ENCODE results near the gene POLR1A. TPM values are rescaled to one million over a fixed set of nuclear protein-coding genes. Genes with fewer than 3 reads are reported as not detected.
A peak's percentile ranks its signal among the peaks of the same experiment; 100 is the strongest.
"Not testable (repeated sequence)": the region's sequence is repeated elsewhere in the genome, so short reads cannot be mapped to it uniquely, and the experiment has no call there.

The POLR1A gene
- total and polyA plus RNA-seq, 7 experiments from 2014 or later = 2.9 to 44.4 (median 19.0) TPM

GRCh38 chr2:85994421-85994777 is 111.3 kb downstream of the POLR1A start:
- no peak for ATAC-seq
- intact Hi-C loops (cut with micrococcal nuclease) = loop anchor here in 1 of 2 donors (1.0 kb wide), 2 partner anchors 44 to 105 kb away; no protein-coding TSS in a partner anchor
- POLR2A ChIA-PET = interaction anchor here (0.5 kb wide), 1 partner anchor 11 kb away, joined by 4 read pairs; no protein-coding TSS in a partner anchor
- Mint-ChIP-seq H3K9me3 (peaks cover 0 to 4% (median 0%) of the 10 kb centered on the region in 11 donors), H3K27ac (peak overlapping the region in 3 of 9 donors; percentile 12 to 94 (median 41)), H3K36me3 (peaks cover 0 to 13% (median 0%) of the 10 kb centered on the region in 5 donors), H3K27me3 (no peaks in the 10 kb centered on the region), H3K4me1 (peaks cover 18 to 65% (median 47%) of the 10 kb centered on the region in 7 donors), H3K4me3 (peak overlapping the region in 6 of 10 donors; percentile 22 to 76 (median 38))
- CTCF ChIA-PET = no interaction called here
- Histone ChIP-seq H3K27me3 (ENCODE audit: control insufficient read depth in 2 of 2, insufficient read depth in 2 of 2, low read length in 2 of 2) (no peaks in the 10 kb centered on the region), H3K36me3 (ENCODE audit: control insufficient read depth in 2 of 3, insufficient read depth in 3 of 3, low read length in 3 of 3) (no peaks in the 10 kb centered on the region), H3K9me3 (ENCODE audit: control insufficient read depth in 2 of 3, low read length in 3 of 3) (no peaks in the 10 kb centered on the region), H3K4me1 (ENCODE audit: control insufficient read depth in 2 of 2, insufficient read depth in 2 of 2, low read length in 2 of 2) (peaks cover 35 to 48% of the 10 kb centered on the region in 2 donors), H3K27ac (ENCODE audit: low read depth, low read length) (no peak overlapping the region), H3K4me3 (ENCODE audit: low read length) (no peak overlapping the region)
- no peak for DNase-seq

- Mint-ChIP-seq H3K27ac (peak overlapping the region in 2 of 9 donors; percentile 45 to 66), H3K27me3 (no peaks in the 10 kb centered on the region), H3K4me1 (peaks cover 10 to 61% (median 31%) of the 10 kb centered on the region in 7 donors), H3K9me3 (peaks cover 0 to 4% (median 0%) of the 10 kb centered on the region in 11 donors), H3K4me3 (no peak overlapping the region), H3K36me3 (peaks cover 0 to 12% (median 0%) of the 10 kb centered on the region in 5 donors)
- Histone ChIP-seq H3K4me1 (ENCODE audit: control insufficient read depth in 2 of 2, insufficient read depth in 2 of 2, low read length in 2 of 2) (peaks cover 18 to 36% of the 10 kb centered on the region in 2 donors), H3K4me3 (ENCODE audit: low read length) (no peak overlapping the region), H3K27me3 (ENCODE audit: control insufficient read depth in 2 of 2, insufficient read depth in 2 of 2, low read length in 2 of 2) (no peaks in the 10 kb centered on the region), H3K27ac (ENCODE audit: low read depth, low read length) (no peak overlapping the region), H3K9me3 (ENCODE audit: control insufficient read depth in 2 of 3, low read length in 3 of 3) (no peaks in the 10 kb centered on the region), H3K36me3 (ENCODE audit: control insufficient read depth in 2 of 3, insufficient read depth in 3 of 3, low read length in 3 of 3) (no peaks in the 10 kb centered on the region)
- CTCF ChIA-PET = no interaction called here
- POLR2A ChIA-PET = interaction anchor here (0.6 kb wide), 2 partner anchors 14 to 75 kb away, joined by 3 to 7 read pairs; no protein-coding TSS in a partner anchor
- ATAC-seq (no peak), DNase-seq (no peak)
- intact Hi-C loops (cut with micrococcal nuclease) = no loop called here
Observed at GRCh38 chr2:85992611-85993010, 113.1 kb downstream of the POLR1A start.

- H3K27ac ChIP-seq (ENCODE audit: low read depth, low read length); H3K9me3 ChIP-seq (ENCODE audit: control insufficient read depth in 2 of 3, low read length in 3 of 3); H3K27me3 ChIP-seq (ENCODE audit: control insufficient read depth in 2 of 2, insufficient read depth in 2 of 2, low read length in 2 of 2); H3K36me3 ChIP-seq (ENCODE audit: control insufficient read depth in 2 of 3, insufficient read depth in 3 of 3, low read length in 3 of 3); H3K4me3 ChIP-seq (ENCODE audit: low read length); DNase-seq; CTCF ChIA-PET; intact Hi-C loops (cut with micrococcal nuclease); H3K27ac Mint-ChIP-seq; H3K36me3 Mint-ChIP-seq; H3K27me3 Mint-ChIP-seq; H3K9me3 Mint-ChIP-seq; H3K4me3 Mint-ChIP-seq; ATAC-seq: not testable (repeated sequence)
- H3K4me1 ChIP-seq (ENCODE audit: control insufficient read depth in 2 of 2, insufficient read depth in 2 of 2, low read length in 2 of 2) = peaks cover 14 to 35% of the 10 kb centered on the region in 2 donors
- H3K4me1 Mint-ChIP-seq = peaks cover 5 to 55% (median 26%) of the 10 kb centered on the region in 7 donors
- POLR2A ChIA-PET = interaction anchor here (0.6 kb wide), 1 partner anchor 76 kb away, joined by 7 read pairs; no protein-coding TSS in a partner anchor
Observed at GRCh38 chr2:85992053-85992452, 113.6 kb downstream of the POLR1A start.

- Mint-ChIP-seq H3K36me3 (peaks cover 0 to 5% (median 0%) of the 10 kb centered on the region in 5 donors), H3K4me1 (peaks cover 0 to 36% (median 15%) of the 10 kb centered on the region in 7 donors), H3K27me3 (no peaks in the 10 kb centered on the region), H3K9me3 (peaks cover 0 to 4% (median 0%) of the 10 kb centered on the region in 11 donors), H3K27ac (peak overlapping the region in 2 of 9 donors; percentile 0 to 62), H3K4me3 (no peak overlapping the region)
- intact Hi-C loops (cut with micrococcal nuclease) = no loop called here
- ATAC-seq (no peak), DNase-seq (no peak)
- Histone ChIP-seq H3K27ac (ENCODE audit: low read depth, low read length) (no peak overlapping the region), H3K4me1 (ENCODE audit: control insufficient read depth in 2 of 2, insufficient read depth in 2 of 2, low read length in 2 of 2) (peaks cover 13 to 15% of the 10 kb centered on the region in 2 donors), H3K9me3 (ENCODE audit: control insufficient read depth in 2 of 3, low read length in 3 of 3) (no peaks in the 10 kb centered on the region), H3K36me3 (ENCODE audit: control insufficient read depth in 2 of 3, insufficient read depth in 3 of 3, low read length in 3 of 3) (no peaks in the 10 kb centered on the region), H3K4me3 (ENCODE audit: low read length) (no peak overlapping the region), H3K27me3 (ENCODE audit: control insufficient read depth in 2 of 2, insufficient read depth in 2 of 2, low read length in 2 of 2) (no peaks in the 10 kb centered on the region)
- CTCF ChIA-PET = no interaction called here
- POLR2A ChIA-PET = no interaction called here
Observed at GRCh38 chr2:85990084-85990483, 115.6 kb downstream of the POLR1A start.

- DNase-seq (no peak), ATAC-seq (no peak)
- Mint-ChIP-seq H3K36me3 (peaks cover 0 to 5% (median 0%) of the 10 kb centered on the region in 5 donors), H3K9me3 (peaks cover 0 to 4% (median 0%) of the 10 kb centered on the region in 11 donors), H3K27ac (no peak overlapping the region), H3K4me3 (no peak overlapping the region), H3K4me1 (peaks cover 0 to 29% (median 8%) of the 10 kb centered on the region in 7 donors), H3K27me3 (no peaks in the 10 kb centered on the region)
- Histone ChIP-seq H3K4me1 (ENCODE audit: control insufficient read depth in 2 of 2, insufficient read depth in 2 of 2, low read length in 2 of 2) (peaks cover 6 to 8% of the 10 kb centered on the region in 2 donors), H3K36me3 (ENCODE audit: control insufficient read depth in 2 of 3, insufficient read depth in 3 of 3, low read length in 3 of 3) (no peaks in the 10 kb centered on the region), H3K27ac (ENCODE audit: low read depth, low read length) (no peak overlapping the region), H3K4me3 (ENCODE audit: low read length) (no peak overlapping the region), H3K27me3 (ENCODE audit: control insufficient read depth in 2 of 2, insufficient read depth in 2 of 2, low read length in 2 of 2) (no peaks in the 10 kb centered on the region), H3K9me3 (ENCODE audit: control insufficient read depth in 2 of 3, low read length in 3 of 3) (no peaks in the 10 kb centered on the region)
- intact Hi-C loops (cut with micrococcal nuclease) = no loop called here
- ChIA-PET POLR2A (no interaction called here), CTCF (no interaction called here)
Observed at GRCh38 chr2:85989288-85989865, 116.3 kb downstream of the POLR1A start.

- no peaks in the 10 kb centered on the region for H3K27me3 ChIP-seq (ENCODE audit: control insufficient read depth in 2 of 2, insufficient read depth in 2 of 2, low read length in 2 of 2)
- H3K9me3 Mint-ChIP-seq = peaks cover 0 to 4% (median 0%) of the 10 kb centered on the region in 11 donors
- no peaks in the 10 kb centered on the region for H3K27me3 Mint-ChIP-seq
- CTCF ChIA-PET = no interaction called here
- ATAC-seq (no peak), DNase-seq (no peak)
- H3K27ac ChIP-seq (ENCODE audit: low read depth, low read length) = no peak overlapping the region
- H3K4me3 ChIP-seq (ENCODE audit: low read length) = no peak overlapping the region
- H3K9me3 ChIP-seq (ENCODE audit: control insufficient read depth in 2 of 3, low read length in 3 of 3) = no peaks in the 10 kb centered on the region
- H3K27ac Mint-ChIP-seq = no peak overlapping the region
- H3K4me1 ChIP-seq (ENCODE audit: control insufficient read depth in 2 of 2, insufficient read depth in 2 of 2, low read length in 2 of 2) = peaks cover 2 to 3% of the 10 kb centered on the region in 2 donors
- H3K4me3 Mint-ChIP-seq = no peak overlapping the region
- POLR2A ChIA-PET = no interaction called here
- H3K36me3 Mint-ChIP-seq = peaks cover 0 to 5% (median 0%) of the 10 kb centered on the region in 5 donors
- H3K36me3 ChIP-seq (ENCODE audit: control insufficient read depth in 2 of 3, insufficient read depth in 3 of 3, low read length in 3 of 3) = no peaks in the 10 kb centered on the region
- intact Hi-C loops (cut with micrococcal nuclease) = no loop called here
- H3K4me1 Mint-ChIP-seq = peaks cover 0 to 24% (median 3%) of the 10 kb centered on the region in 7 donors
Observed at GRCh38 chr2:85988914-85989270, 116.8 kb downstream of the POLR1A start.
